ENCODE results near the gene CRADD.
"Not testable (repeated sequence)": the region's sequence is repeated elsewhere in the genome, so short reads cannot be mapped to it uniquely, and the experiment has no call there.

Gene CRADD

DNA sequence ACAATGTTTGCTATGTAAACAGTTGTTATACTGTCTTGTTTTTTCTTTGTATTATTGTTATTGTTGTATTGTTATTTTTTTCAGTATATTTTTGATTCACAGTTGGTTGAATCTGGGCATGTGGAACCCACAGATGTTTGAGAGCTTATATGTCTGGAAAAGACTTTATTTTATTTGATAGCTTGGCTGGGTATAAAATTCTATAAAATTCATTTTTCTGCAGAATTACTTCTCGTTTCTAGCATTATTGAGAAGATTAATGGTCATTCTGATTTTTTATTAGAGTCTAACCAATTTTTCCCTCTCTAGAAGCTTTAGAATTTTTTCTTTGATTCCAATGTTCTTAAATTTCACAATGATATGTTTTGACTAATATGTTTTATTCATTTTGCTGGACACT, 188.6 kb downstream of the CRADD start:
- TF ChIP-seq, protein P1, sequence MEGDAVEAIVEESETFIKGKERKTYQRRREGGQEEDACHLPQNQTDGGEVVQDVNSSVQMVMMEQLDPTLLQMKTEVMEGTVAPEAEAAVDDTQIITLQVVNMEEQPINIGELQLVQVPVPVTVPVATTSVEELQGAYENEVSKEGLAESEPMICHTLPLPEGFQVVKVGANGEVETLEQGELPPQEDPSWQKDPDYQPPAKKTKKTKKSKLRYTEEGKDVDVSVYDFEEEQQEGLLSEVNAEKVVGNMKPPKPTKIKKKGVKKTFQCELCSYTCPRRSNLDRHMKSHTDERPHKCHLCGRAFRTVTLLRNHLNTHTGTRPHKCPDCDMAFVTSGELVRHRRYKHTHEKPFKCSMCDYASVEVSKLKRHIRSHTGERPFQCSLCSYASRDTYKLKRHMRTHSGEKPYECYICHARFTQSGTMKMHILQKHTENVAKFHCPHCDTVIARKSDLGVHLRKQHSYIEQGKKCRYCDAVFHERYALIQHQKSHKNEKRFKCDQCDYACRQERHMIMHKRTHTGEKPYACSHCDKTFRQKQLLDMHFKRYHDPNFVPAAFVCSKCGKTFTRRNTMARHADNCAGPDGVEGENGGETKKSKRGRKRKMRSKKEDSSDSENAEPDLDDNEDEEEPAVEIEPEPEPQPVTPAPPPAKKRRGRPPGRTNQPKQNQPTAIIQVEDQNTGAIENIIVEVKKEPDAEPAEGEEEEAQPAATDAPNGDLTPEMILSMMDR (IDR thresholded peaks at IDR 0.05; ENCODE audit: low read depth, low read length): no peak
- no peak for DNase-seq (ENCODE audit: extremely low read depth, low read depth)

DNA sequence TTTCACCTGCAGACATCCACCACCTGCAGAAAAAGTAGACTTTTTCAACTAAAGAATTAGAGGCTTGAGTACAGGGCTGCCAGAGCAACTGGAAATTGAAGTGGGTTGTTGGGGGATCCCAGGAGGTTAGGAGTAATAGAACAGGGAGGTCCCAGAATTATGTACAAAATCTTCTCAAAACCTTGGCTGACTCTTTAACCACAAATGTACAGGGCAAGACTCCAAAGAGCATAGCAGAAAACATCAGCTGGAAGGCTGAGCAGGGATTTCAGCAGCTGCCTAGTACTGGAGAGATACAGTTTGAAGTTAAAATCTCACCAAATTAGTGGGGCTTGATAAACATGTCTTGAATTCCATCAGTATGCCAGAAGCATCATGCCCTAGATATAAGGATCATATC, 191.6 kb downstream of the CRADD start:
- no peak for DNase-seq (ENCODE audit: extremely low read depth, low read depth)
- TF ChIP-seq, protein P1 (IDR thresholded peaks at IDR 0.05; ENCODE audit: low read depth, low read length): no peak

- TF ChIP-seq, protein P1 (IDR thresholded peaks at IDR 0.05; ENCODE audit: low read depth, low read length): no peak
- DNase-seq (ENCODE audit: extremely low read depth, low read depth): no peak
These were observed 193.0 kb downstream of the CRADD start for GRCh38 chr12:93870020-93870795.

DNA sequence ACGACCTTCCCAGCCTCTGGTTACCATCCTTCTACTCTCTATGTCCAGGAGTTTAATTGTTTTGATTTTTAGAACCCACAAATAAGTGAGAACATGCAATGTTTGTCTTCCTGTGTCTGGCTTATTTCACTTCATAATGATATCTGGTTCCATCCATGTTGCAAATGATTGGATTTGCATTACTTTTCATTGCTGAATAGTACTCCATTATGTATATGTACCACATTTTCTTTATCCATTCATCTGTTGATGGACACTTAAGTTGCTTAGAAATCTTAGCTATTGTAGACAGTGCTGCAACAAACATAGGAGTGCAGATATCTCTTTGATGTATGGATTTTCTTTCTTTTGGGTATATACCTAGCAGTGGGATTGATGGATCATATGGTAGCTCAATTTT, 194.4 kb downstream of the CRADD start:
- DNase-seq (ENCODE audit: extremely low read depth, low read depth): not testable (repeated sequence)

DNA sequence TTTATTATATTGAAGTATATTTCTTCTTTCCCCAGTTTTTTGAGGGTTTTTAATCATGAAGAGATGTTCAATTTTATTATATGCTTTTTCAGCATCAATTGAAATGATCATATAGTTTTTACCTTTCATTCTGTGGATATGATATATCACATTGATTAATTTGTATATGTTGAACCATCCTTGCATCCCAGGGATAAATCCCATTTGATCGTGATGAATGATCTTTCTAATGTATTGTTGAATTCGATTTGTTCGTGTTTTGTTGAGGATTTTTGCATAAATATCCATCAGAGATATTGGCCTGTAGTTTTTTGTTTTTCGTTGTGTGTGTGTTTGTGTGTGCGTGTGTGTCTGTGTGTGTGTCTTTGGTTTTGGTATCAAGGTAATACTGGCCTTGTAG, 196.4 kb downstream of the CRADD start:
- TF ChIP-seq, protein P1 (IDR thresholded peaks at IDR 0.05; ENCODE audit: low read depth, low read length): no peak
- DNase-seq (ENCODE audit: extremely low read depth, low read depth): no peak

DNA sequence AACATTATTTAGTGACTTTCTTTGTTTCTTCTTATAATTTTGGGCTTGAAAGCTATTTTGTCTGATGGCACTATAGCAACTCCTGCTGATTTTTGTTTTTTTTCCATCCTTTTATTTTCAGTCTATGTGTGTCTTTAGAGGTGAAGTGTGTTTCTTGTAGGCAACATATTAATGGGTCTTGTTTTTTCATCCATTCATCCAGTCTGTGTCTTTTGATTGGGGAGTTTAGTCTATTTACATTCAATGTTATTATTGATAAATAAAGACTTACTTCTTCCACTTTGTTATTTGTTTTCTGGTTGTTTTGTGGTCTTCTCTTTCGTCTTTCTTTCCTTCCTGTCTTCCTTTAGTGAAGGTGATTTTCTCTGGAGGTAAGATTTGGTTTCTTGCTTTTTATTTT, 198.0 kb downstream of the CRADD start:
- DNase-seq (ENCODE audit: extremely low read depth, low read depth): no peak
- TF ChIP-seq, protein P1 (IDR thresholded peaks at IDR 0.05; ENCODE audit: low read depth, low read length): no peak

GRCh38 chr12:93876360-93876759, 199.2 kb downstream of the CRADD start:
- DNase-seq (ENCODE audit: extremely low read depth, low read depth): no peak
- TF ChIP-seq, protein P1 (IDR thresholded peaks at IDR 0.05; ENCODE audit: low read depth, low read length): no peak

DNA sequence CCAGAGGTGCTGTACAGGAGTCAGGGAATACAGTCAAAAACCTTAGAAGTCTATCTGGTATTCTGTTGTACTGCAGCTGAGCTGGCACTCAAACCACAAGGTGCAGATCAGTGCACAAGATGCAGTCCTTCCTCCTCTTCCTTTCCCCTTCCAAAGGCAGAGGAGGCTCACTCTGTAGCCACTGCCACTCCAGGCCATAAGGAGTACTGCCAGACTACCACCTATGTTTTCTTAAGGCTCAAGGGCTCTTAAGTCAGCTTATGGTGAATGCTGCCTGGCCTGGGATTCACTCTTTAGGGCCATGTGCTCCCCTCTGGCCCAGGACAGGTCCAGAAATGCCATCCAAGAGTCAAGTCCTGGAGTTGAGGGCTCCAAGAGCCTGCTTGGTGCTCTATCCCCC, 200.3 kb downstream of the CRADD start:
- DNase-seq (ENCODE audit: extremely low read depth, low read depth): no peak
- TF ChIP-seq, protein P1 (IDR thresholded peaks at IDR 0.05; ENCODE audit: low read depth, low read length): no peak
